PC-3 (cell line): Measurements from ENCODE around the gene CPZ.

Experiments used
- EZH2phosphoT487 ChIP-seq: fragments of 300-600 bp; sonication (generic); IDR thresholded peaks from 2 replicates; pipeline ENCODE4 v1.6.1; 2018; ENCODE audit warnings: mild to moderate bottlenecking, antibody characterized with exemption, low read length, borderline replicate concordance
- TF ChIP-seq, protein P1 (sequence below): fragments of 300-600 bp; sonication (generic); conservative IDR thresholded peaks from 2 replicates; pipeline ENCODE4 v1.5.1; 2017; ENCODE audit warnings: antibody characterized with exemption, low read depth, mild to moderate bottlenecking, low read length

GRCh38 chr4:8577972-8578371 lies 14.6 kb upstream of the CPZ start:
- TF ChIP-seq, protein P1, sequence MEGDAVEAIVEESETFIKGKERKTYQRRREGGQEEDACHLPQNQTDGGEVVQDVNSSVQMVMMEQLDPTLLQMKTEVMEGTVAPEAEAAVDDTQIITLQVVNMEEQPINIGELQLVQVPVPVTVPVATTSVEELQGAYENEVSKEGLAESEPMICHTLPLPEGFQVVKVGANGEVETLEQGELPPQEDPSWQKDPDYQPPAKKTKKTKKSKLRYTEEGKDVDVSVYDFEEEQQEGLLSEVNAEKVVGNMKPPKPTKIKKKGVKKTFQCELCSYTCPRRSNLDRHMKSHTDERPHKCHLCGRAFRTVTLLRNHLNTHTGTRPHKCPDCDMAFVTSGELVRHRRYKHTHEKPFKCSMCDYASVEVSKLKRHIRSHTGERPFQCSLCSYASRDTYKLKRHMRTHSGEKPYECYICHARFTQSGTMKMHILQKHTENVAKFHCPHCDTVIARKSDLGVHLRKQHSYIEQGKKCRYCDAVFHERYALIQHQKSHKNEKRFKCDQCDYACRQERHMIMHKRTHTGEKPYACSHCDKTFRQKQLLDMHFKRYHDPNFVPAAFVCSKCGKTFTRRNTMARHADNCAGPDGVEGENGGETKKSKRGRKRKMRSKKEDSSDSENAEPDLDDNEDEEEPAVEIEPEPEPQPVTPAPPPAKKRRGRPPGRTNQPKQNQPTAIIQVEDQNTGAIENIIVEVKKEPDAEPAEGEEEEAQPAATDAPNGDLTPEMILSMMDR: no peak
- TF ChIP-seq EZH2phosphoT487: no peak
